H1 (cell line): ENCODE data around the gene DKKL1. TPM values are rescaled to one million over a fixed set of nuclear protein-coding genes. Genes with fewer than 3 reads are reported as not detected.

Source experiments
- ATF2 ChIP-seq: IDR thresholded peaks from 2 replicates; pipeline ENCODE4 v1.6.1; 2012; ENCODE audit warnings: low read length, inconsistent platforms
- NRF1 ChIP-seq: IDR thresholded peaks from 2 replicates; pipeline ENCODE4 v1.6.1; 2011; ENCODE audit warnings: mild to moderate bottlenecking, low read depth, low read length, improper control_type of control experiment
- polyA plus RNA-seq, 7 experiments: library from polyadenylated mRNA; depleted of rRNA in 3 of 7; stranded (reverse) in 5 of 7; unstranded in 2 of 7; fragments of >200 nt in 5 of 7; fragments of 200-250 nt in 2 of 7; gene quantifications; 1 replicate in 5 of 7; 2 replicates in 1 of 7; 4 replicates in 1 of 7; pipeline versions ENCODE4 v1.2.1 to v1.2.3, GENCODE V29; 2011 to 2013; ENCODE audit warnings: missing spikeins in 2 of 7, mixed read lengths in 2 of 7
- total RNA-seq: library from RNA; stranded (reverse); fragmentation: NEBNext Ultra II Directional; extraction: Animal tissue kit (Norgen Biotek cat#: 25700); gene quantifications from 2 replicates; pipeline ENCODE4 v1.2.1, GENCODE V29; 2021

The DKKL1 gene
- total and polyA plus RNA-seq, 2 of the 8 experiments (the other 6 are each of a cell fraction or from before 2014, with no cell fraction given): 2.6 to 6.8 TPM

GRCh38 chr19:49413348-49413747, 49.7 kb downstream of the DKKL1 start (continued):
- TF ChIP-seq ATF2 (no peak), NRF1 (no peak)
